Effector memory CD8-positive, alpha-beta T cell (primary cell): ENCODE measurements around the gene KLHL36.

Experiments
- ATAC-seq: fragments of 150-1000 bp; cut with Tn5 transposase; replicated peaks from 2 replicates; pipeline ENCODE4 v1.10.0; 2021; ENCODE audit warnings: mild to moderate bottlenecking, moderate library complexity
- DNase-seq, 3 experiments: peaks; one replicate each; pipeline ENCODE4 v3.0.0; 2021
- H3K27ac Mint-ChIP-seq, 2 donors: one replicate each; pipeline ENCODE4 v1.8.0; 2022; ENCODE audit warnings: mild to moderate bottlenecking in 2 of 2, mixed read lengths in 2 of 2, moderate library complexity in 2 of 2
- H3K27me3 Mint-ChIP-seq, 2 donors: one replicate each; pipeline ENCODE4 v1.8.0; 2022; ENCODE audit warnings: mixed read lengths in 2 of 2
- H3K36me3 Mint-ChIP-seq: one replicate; pipeline ENCODE4 v1.8.0; 2022; ENCODE audit warnings: mild to moderate bottlenecking, moderate library complexity, mixed read lengths; ENCODE audit not compliant: insufficient read depth
- H3K4me1 Mint-ChIP-seq, 2 donors: one replicate each; pipeline ENCODE4 v1.8.0; 2022; ENCODE audit warnings: low read depth in 2 of 2, mixed read lengths in 2 of 2
- H3K4me3 Mint-ChIP-seq, 2 donors: one replicate each; pipeline ENCODE4 v1.8.0; 2022; ENCODE audit warnings: mild to moderate bottlenecking in 2 of 2, mixed read lengths in 2 of 2, moderate library complexity in 2 of 2
- H3K9me3 Mint-ChIP-seq, 2 donors: one replicate each; pipeline ENCODE4 v1.8.0; 2022; ENCODE audit warnings: mixed read lengths in 2 of 2

The KLHL36 gene

GRCh38 chr16:84609563-84610177 is 38.6 kb upstream of the KLHL36 start:
- peak overlapping the region; percentile 55 to 64 for H3K4me3 Mint-ChIP-seq
- DNase-seq (no peak), ATAC-seq (no peak)
- peaks cover 32% of the 10 kb centered on the region for H3K36me3 Mint-ChIP-seq
- H3K4me1 Mint-ChIP-seq: peaks cover 68 to 76% of the 10 kb centered on the region in 2 donors
- H3K27ac Mint-ChIP-seq: peak overlapping the region; percentile 86 to 93
- peaks cover 0 to 16% of the 10 kb centered on the region in 2 donors for H3K27me3 Mint-ChIP-seq
- no peaks in the 10 kb centered on the region for H3K9me3 Mint-ChIP-seq

- H3K36me3 Mint-ChIP-seq: peaks cover 40% of the 10 kb centered on the region
- ATAC-seq: no peak
- H3K27me3 Mint-ChIP-seq: peaks cover 0 to 16% of the 10 kb centered on the region in 2 donors
- no peak for DNase-seq
- peaks cover 70 to 82% of the 10 kb centered on the region in 2 donors for H3K4me1 Mint-ChIP-seq
- H3K27ac Mint-ChIP-seq: peak overlapping the region; percentile 86 to 93
- peak overlapping the region; percentile 55 to 64 for H3K4me3 Mint-ChIP-seq
- no peaks in the 10 kb centered on the region for H3K9me3 Mint-ChIP-seq
These were observed 37.9 kb upstream of the KLHL36 start for GRCh38 chr16:84610376-84610775.

- peak overlapping the region in 1 of 2 donors; percentile 55 for H3K4me3 Mint-ChIP-seq
- H3K36me3 Mint-ChIP-seq: peaks cover 43% of the 10 kb centered on the region
- H3K4me1 Mint-ChIP-seq: peaks cover 70 to 86% of the 10 kb centered on the region in 2 donors
- H3K27me3 Mint-ChIP-seq: peaks cover 0 to 16% of the 10 kb centered on the region in 2 donors
- ATAC-seq: no peak
- no peak for DNase-seq
- H3K9me3 Mint-ChIP-seq: no peaks in the 10 kb centered on the region
- peak overlapping the region; percentile 86 to 93 for H3K27ac Mint-ChIP-seq
These were observed 37.3 kb upstream of the KLHL36 start for GRCh38 chr16:84611041-84611440.

GRCh38 chr16:84612686-84613085 is 35.6 kb upstream of the KLHL36 start:
- DNase-seq (no peak), ATAC-seq (no peak)
- Mint-ChIP-seq H3K4me1 (peaks cover 65 to 80% of the 10 kb centered on the region in 2 donors), H3K36me3 (peaks cover 52% of the 10 kb centered on the region), H3K27ac (peak overlapping the region; percentile 61 to 93), H3K9me3 (no peaks in the 10 kb centered on the region), H3K27me3 (peaks cover 0 to 16% of the 10 kb centered on the region in 2 donors), H3K4me3 (peak overlapping the region; percentile 97)

- Mint-ChIP-seq H3K27me3 (peaks cover 0 to 16% of the 10 kb centered on the region in 2 donors), H3K36me3 (peaks cover 48% of the 10 kb centered on the region), H3K9me3 (no peaks in the 10 kb centered on the region), H3K4me3 (peak overlapping the region; percentile 97), H3K27ac (peak overlapping the region; percentile 61 to 77), H3K4me1 (peaks cover 59 to 77% of the 10 kb centered on the region in 2 donors)
- no peak for DNase-seq
- no peak for ATAC-seq
These were observed 34.8 kb upstream of the KLHL36 start for GRCh38 chr16:84613408-84614072.

- no peaks in the 10 kb centered on the region for H3K9me3 Mint-ChIP-seq
- no peak for DNase-seq
These were observed 34.2 kb upstream of the KLHL36 start for GRCh38 chr16:84614073-84614459.

GRCh38 chr16:84614623-84614967 is 33.7 kb upstream of the KLHL36 start:
- H3K4me1 Mint-ChIP-seq: peaks cover 52 to 77% of the 10 kb centered on the region in 2 donors
- peak overlapping the region; percentile 73 to 77 for H3K27ac Mint-ChIP-seq
- H3K36me3 Mint-ChIP-seq: peaks cover 45% of the 10 kb centered on the region
- H3K27me3 Mint-ChIP-seq: peaks cover 0 to 16% of the 10 kb centered on the region in 2 donors
- H3K9me3 Mint-ChIP-seq: no peaks in the 10 kb centered on the region
- peak overlapping the region; percentile 97 for H3K4me3 Mint-ChIP-seq
- ATAC-seq (no peak), DNase-seq (no peak)

More at GRCh38 chr16:84614073-84614459, 34.2 kb upstream of the KLHL36 start:
- Mint-ChIP-seq H3K27ac (peak overlapping the region; percentile 73 to 77), H3K27me3 (peaks cover 0 to 16% of the 10 kb centered on the region in 2 donors), H3K4me1 (peaks cover 57 to 78% of the 10 kb centered on the region in 2 donors), H3K36me3 (peaks cover 45% of the 10 kb centered on the region), H3K4me3 (peak overlapping the region; percentile 97)
- ATAC-seq: no peak

- H3K27ac Mint-ChIP-seq: peak overlapping the region; percentile 58 to 73
- H3K4me3 Mint-ChIP-seq: peak overlapping the region; percentile 97
- DNase-seq: no peak
- H3K36me3 Mint-ChIP-seq: peaks cover 45% of the 10 kb centered on the region
- ATAC-seq: no peak
- H3K4me1 Mint-ChIP-seq: peaks cover 46 to 71% of the 10 kb centered on the region in 2 donors
- H3K27me3 Mint-ChIP-seq: peaks cover 0 to 16% of the 10 kb centered on the region in 2 donors
- H3K9me3 Mint-ChIP-seq: no peaks in the 10 kb centered on the region
These were observed 33.1 kb upstream of the KLHL36 start for GRCh38 chr16:84614968-84615813.

GRCh38 chr16:84616515-84616914 is 31.8 kb upstream of the KLHL36 start:
- Mint-ChIP-seq H3K27me3 (peaks cover 0 to 16% of the 10 kb centered on the region in 2 donors), H3K36me3 (peaks cover 45% of the 10 kb centered on the region), H3K4me3 (peak overlapping the region; percentile 97), H3K9me3 (no peaks in the 10 kb centered on the region), H3K4me1 (peaks cover 35 to 58% of the 10 kb centered on the region in 2 donors), H3K27ac (peak overlapping the region; percentile 83 to 88)
- ATAC-seq (no peak), DNase-seq (no peak)

- H3K27ac Mint-ChIP-seq: peak overlapping the region; percentile 83 to 88
- DNase-seq: peak in 2 of 3 experiments; percentile 33 to 50
- H3K4me3 Mint-ChIP-seq: peak overlapping the region; percentile 97
- peaks cover 42% of the 10 kb centered on the region for H3K36me3 Mint-ChIP-seq
- H3K4me1 Mint-ChIP-seq: peaks cover 34 to 55% of the 10 kb centered on the region in 2 donors
- H3K27me3 Mint-ChIP-seq: peaks cover 0 to 10% of the 10 kb centered on the region in 2 donors
- ATAC-seq: peak; percentile 40
- no peaks in the 10 kb centered on the region for H3K9me3 Mint-ChIP-seq
These were observed 31.1 kb upstream of the KLHL36 start for GRCh38 chr16:84617041-84617790.

- DNase-seq (peak; percentile 84 to 90 (median 89)), ATAC-seq (peak; percentile 87)
- Mint-ChIP-seq H3K4me3 (peak within 1 kb of the TSS; percentile 97), H3K27ac (peak within 1 kb of the TSS; percentile 83 to 88), H3K36me3 (peaks cover 36% of the 10 kb centered on the region), H3K9me3 (no peaks in the 10 kb centered on the region), H3K4me1 (peaks cover 34 to 50% of the 10 kb centered on the region in 2 donors), H3K27me3 (peaks cover 0 to 10% of the 10 kb centered on the region in 2 donors)
These were observed 30.3 kb upstream of the KLHL36 start, which contains the start of gene COTL1 for GRCh38 chr16:84617791-84618580. Gene COTL1, minus strand, starts transcription at chr16:84618078. Its CDS starts 164 bp downstream, at chr16:84617914.
